Measurements from ENCODE around the gene ACOX1. TPM values are rescaled to one million over a fixed set of nuclear protein-coding genes. Genes with fewer than 3 reads are reported as not detected.

Gene ACOX1
- total and polyA plus RNA-seq, 2 donors (not counting 1 experiment from before 2014, with no cell fraction given): 6.6 to 31.2 TPM

- Histone ChIP-seq H2AFZ (ENCODE audit: insufficient read depth, low read depth, low read length, poor library complexity, severe bottlenecking) (no peak overlapping the region), H3K4me2 (replicated peaks; ENCODE audit: low read depth, low read length, poor library complexity, severe bottlenecking) (no peak overlapping the region), H3K9ac (ENCODE audit: low read length) (no peak overlapping the region), H3K36me3 (replicated peaks in 1 of 2; ENCODE audit: control extremely low read depth in 1 of 2, control insufficient read depth in 1 of 2, extremely low read depth in 1 of 2, insufficient read depth in 2 of 2, low read length in 1 of 2) (peaks cover 0 to 62% of the 10 kb centered on the region in 2 experiments), H3K4me3 (ENCODE audit: control extremely low read depth in 1 of 5, extremely low read depth in 1 of 5, insufficient read depth in 1 of 5, low read depth in 2 of 5, low read length in 4 of 5) (no peak overlapping the region), H3K9me3 (ENCODE audit: control extremely low read depth in 1 of 3, control insufficient read depth in 2 of 3, insufficient read depth in 1 of 3, low read length in 2 of 3) (no peaks in the 10 kb centered on the region), H4K20me1 (ENCODE audit: control insufficient read depth, insufficient read depth, low read length, poor library complexity, severe bottlenecking) (no peaks in the 10 kb centered on the region), H3K27ac (ENCODE audit: low read length in 2 of 2) (no peak overlapping the region), H3K27me3 (replicated peaks in 1 of 4; ENCODE audit: control extremely low read depth in 1 of 4, control insufficient read depth in 3 of 4, insufficient read depth in 4 of 4, low read length in 3 of 4) (no peaks in the 10 kb centered on the region), H3K4me1 (ENCODE audit: control insufficient read depth in 2 of 2, insufficient read depth in 2 of 2, low read length in 2 of 2) (no peaks in the 10 kb centered on the region), H3K79me2 (ENCODE audit: control insufficient read depth, insufficient read depth, low read length) (no peaks in the 10 kb centered on the region)
- no peak for ATAC-seq (ENCODE audit: low read depth)
- Mint-ChIP-seq H3K27ac (no peak overlapping the region), H3K27me3 (no peaks in the 10 kb centered on the region), H3K9me3 (ENCODE audit: insufficient read depth) (no peaks in the 10 kb centered on the region), H3K4me3 (no peak overlapping the region), H3K4me1 (no peaks in the 10 kb centered on the region)
- intact Hi-C loops (cut with micrococcal nuclease): no loop called here
- DNase-seq: no peak
- WGBS (ENCODE audit: insufficient coverage): 91% methylated on average over 1 of the region's 6 CpGs
- TF ChIP-seq EZH2 (IDR thresholded peaks at IDR 0.05; ENCODE audit: borderline replicate concordance, insufficient read depth, low read depth, low read length, poor library complexity, severe bottlenecking) (no peak), CTCF (IDR thresholded peaks at IDR 0.05) (no peak)
- ChIA-PET POLR2A (no interaction called here), CTCF (no interaction called here)
Measured at GRCh38 chr17:75950421-75950820, 28.5 kb downstream of the ACOX1 start.

GRCh38 chr17:75945211-75945610 lies 33.8 kb downstream of the ACOX1 start:
- Histone ChIP-seq H3K9ac (ENCODE audit: low read length) (no peak overlapping the region), H3K4me2 (replicated peaks; ENCODE audit: low read depth, low read length, poor library complexity, severe bottlenecking) (no peak overlapping the region), H2AFZ (ENCODE audit: insufficient read depth, low read depth, low read length, poor library complexity, severe bottlenecking) (no peak overlapping the region), H3K4me3 (ENCODE audit: control extremely low read depth in 1 of 5, extremely low read depth in 1 of 5, insufficient read depth in 1 of 5, low read depth in 2 of 5, low read length in 4 of 5) (no peak overlapping the region), H3K4me1 (ENCODE audit: control insufficient read depth in 2 of 2, insufficient read depth in 2 of 2, low read length in 2 of 2) (peaks cover 0 to 12% of the 10 kb centered on the region in 2 donors), H3K27ac (ENCODE audit: low read length in 2 of 2) (no peak overlapping the region), H3K79me2 (ENCODE audit: control insufficient read depth, insufficient read depth, low read length) (peaks cover 3% of the 10 kb centered on the region), H4K20me1 (ENCODE audit: control insufficient read depth, insufficient read depth, low read length, poor library complexity, severe bottlenecking) (no peaks in the 10 kb centered on the region), H3K27me3 (replicated peaks in 1 of 4; ENCODE audit: control extremely low read depth in 1 of 4, control insufficient read depth in 3 of 4, insufficient read depth in 4 of 4, low read length in 3 of 4) (no peaks in the 10 kb centered on the region), H3K36me3 (replicated peaks in 1 of 2; ENCODE audit: control extremely low read depth in 1 of 2, control insufficient read depth in 1 of 2, extremely low read depth in 1 of 2, insufficient read depth in 2 of 2, low read length in 1 of 2) (peaks cover 0 to 32% of the 10 kb centered on the region in 2 experiments), H3K9me3 (ENCODE audit: control extremely low read depth in 1 of 3, control insufficient read depth in 2 of 3, insufficient read depth in 1 of 3, low read length in 2 of 3) (no peaks in the 10 kb centered on the region)
- ChIA-PET CTCF (interaction anchor here (0.7 to 1.7 kb wide), 3 partner anchors 19 to 66 kb away, joined by 3 to 5 read pairs (median 3); no protein-coding TSS in a partner anchor), POLR2A (no interaction called here)
- WGBS (ENCODE audit: insufficient coverage): no CpG with 5 or more reads among the region's 2 CpGs
- ATAC-seq (ENCODE audit: low read depth) (no peak), DNase-seq (no peak)
- Mint-ChIP-seq H3K27me3 (no peaks in the 10 kb centered on the region), H3K27ac (no peak overlapping the region), H3K4me1 (peaks cover 12% of the 10 kb centered on the region), H3K4me3 (no peak overlapping the region), H3K9me3 (ENCODE audit: insufficient read depth) (no peaks in the 10 kb centered on the region)
- TF ChIP-seq EZH2 (IDR thresholded peaks at IDR 0.05; ENCODE audit: borderline replicate concordance, insufficient read depth, low read depth, low read length, poor library complexity, severe bottlenecking): no peak
- no peak for TF ChIP-seq CTCF (IDR thresholded peaks at IDR 0.05)
- intact Hi-C loops (cut with micrococcal nuclease): no loop called here
